WERI-Rb-1 (cell line): Measurements from ENCODE around the gene TMEM138.

Experiments used
- DNase-seq: peaks from one replicate; pipeline ENCODE4 v3.0.0-alpha.2; 2020
- H3K27ac ChIP-seq: fragments of 250-450 bp; sonication (Bioruptor Pico); 2 replicates; pipeline ENCODE4 v1.5.1; 2020; ENCODE audit warnings: mild to moderate bottlenecking, moderate library complexity
- H3K27me3 ChIP-seq: fragments of 250-450 bp; sonication (Bioruptor Pico); 2 replicates; pipeline ENCODE4 v1.5.1; 2021; ENCODE audit warnings: mild to moderate bottlenecking, low read depth, moderate library complexity; ENCODE audit not compliant: insufficient read depth, severe bottlenecking
- H3K36me3 ChIP-seq: fragments of 250-450 bp; sonication (Bioruptor Pico); 2 replicates; pipeline ENCODE4 v1.5.1; 2020; ENCODE audit warnings: mild to moderate bottlenecking, moderate library complexity
- H3K4me3 ChIP-seq: 2 replicates; pipeline ENCODE4 v1.5.1; 2011; ENCODE audit warnings: low read depth, mild to moderate bottlenecking, control low read depth, low read length
- H3K9me3 ChIP-seq: fragments of 250-450 bp; sonication (Bioruptor Pico); 2 replicates; pipeline ENCODE4 v1.5.1; 2021; ENCODE audit warnings: mild to moderate bottlenecking, moderate library complexity; ENCODE audit not compliant: severe bottlenecking
- CTCF ChIP-seq: IDR thresholded peaks from 2 replicates; pipeline ENCODE4 v1.5.1; 2011; ENCODE audit warnings: low read depth, mild to moderate bottlenecking, control low read depth, inconsistent platforms, low read length

The TMEM138 gene

GRCh38 chr11:61339490-61339878, 22.7 kb upstream of the TMEM138 start:
- no peak for TF ChIP-seq CTCF
- DNase-seq, result no peak

GRCh38 chr11:61340979-61341378, 21.2 kb upstream of the TMEM138 start:
- Histone ChIP-seq H3K27ac (no peak overlapping the region), H3K27me3 (no peaks in the 10 kb centered on the region), H3K4me3 (no peak overlapping the region), H3K36me3 (no peaks in the 10 kb centered on the region), H3K9me3 (no peaks in the 10 kb centered on the region)
- TF ChIP-seq CTCF, result no peak
- DNase-seq, result no peak

More at GRCh38 chr11:61339490-61339878, 22.7 kb upstream of the TMEM138 start:
- Histone ChIP-seq H3K27me3 (no peaks in the 10 kb centered on the region), H3K36me3 (no peaks in the 10 kb centered on the region), H3K4me3 (no peak overlapping the region), H3K27ac (no peak overlapping the region), H3K9me3 (no peaks in the 10 kb centered on the region)

- no peak overlapping the region for H3K4me3 ChIP-seq
- no peak for DNase-seq
- H3K9me3 ChIP-seq, result no peaks in the 10 kb centered on the region
- no peaks in the 10 kb centered on the region for H3K27me3 ChIP-seq
- H3K27ac ChIP-seq, result no peak overlapping the region
- no peaks in the 10 kb centered on the region for H3K36me3 ChIP-seq
- no peak for TF ChIP-seq CTCF
Measured at GRCh38 chr11:61341706-61342105, 20.5 kb upstream of the TMEM138 start.

GRCh38 chr11:61342207-61342803, 19.9 kb upstream of the TMEM138 start:
- DNase-seq, result no peak
- no peaks in the 10 kb centered on the region for H3K9me3 ChIP-seq
- H3K36me3 ChIP-seq, result no peaks in the 10 kb centered on the region
- no peak overlapping the region for H3K27ac ChIP-seq
- H3K27me3 ChIP-seq, result no peaks in the 10 kb centered on the region
- TF ChIP-seq CTCF, result no peak
- H3K4me3 ChIP-seq, result no peak overlapping the region

- Histone ChIP-seq H3K27ac (no peak overlapping the region; the same call in 1 of the 2 replicates), H3K36me3 (no peaks in the 10 kb centered on the region), H3K4me3 (no peak overlapping the region), H3K27me3 (no peaks in the 10 kb centered on the region), H3K9me3 (no peaks in the 10 kb centered on the region)
- DNase-seq, result no peak
- no peak for TF ChIP-seq CTCF
Measured at GRCh38 chr11:61343792-61344745, 18.1 kb upstream of the TMEM138 start.
